ENCODE results near the gene HECW1.

The HECW1 gene

GRCh38 chr7:43116451-43116850 is 4.0 kb downstream of the HECW1 start:
- no peak for TF ChIP-seq ZFP30 (CRISPR knock-in tag; IDR thresholded peaks at IDR 0.05)
- no peak for TF ChIP-seq OSR1 (CRISPR knock-in tag; IDR thresholded peaks at IDR 0.05)
- TF ChIP-seq ZC3H10 (CRISPR knock-in tag; IDR thresholded peaks at IDR 0.05), result no peak
- no peak for TF ChIP-seq BACH2 (CRISPR knock-in tag; IDR thresholded peaks at IDR 0.05; ENCODE audit: borderline replicate concordance)
- TF ChIP-seq ESRRG (CRISPR knock-in tag; IDR thresholded peaks at IDR 0.05), result no peak
- no peak for TF ChIP-seq GLIS3 (CRISPR knock-in tag; IDR thresholded peaks at IDR 0.05)
- TF ChIP-seq PPARA (CRISPR knock-in tag; IDR thresholded peaks at IDR 0.05; ENCODE audit: borderline replicate concordance), result no peak
- TF ChIP-seq ZNF565 (CRISPR knock-in tag; conservative IDR thresholded peaks at IDR 0.05; ENCODE audit: low read depth), result no peak
- TF ChIP-seq SNAI2 (CRISPR knock-in tag; IDR thresholded peaks at IDR 0.05), result no peak
- TF ChIP-seq ISL1 (CRISPR knock-in tag; IDR thresholded peaks at IDR 0.05), result no peak
- no peak for TF ChIP-seq ZNF70 (CRISPR knock-in tag; IDR thresholded peaks at IDR 0.05)
- no peak for TF ChIP-seq TOX (CRISPR knock-in tag; IDR thresholded peaks at IDR 0.05; ENCODE audit: borderline replicate concordance)
- TF ChIP-seq RARB (CRISPR knock-in tag; IDR thresholded peaks at IDR 0.05), result no peak
- no peak for TF ChIP-seq ZFP3 (CRISPR knock-in tag; IDR thresholded peaks at IDR 0.05)
- TF ChIP-seq, protein P1, sequence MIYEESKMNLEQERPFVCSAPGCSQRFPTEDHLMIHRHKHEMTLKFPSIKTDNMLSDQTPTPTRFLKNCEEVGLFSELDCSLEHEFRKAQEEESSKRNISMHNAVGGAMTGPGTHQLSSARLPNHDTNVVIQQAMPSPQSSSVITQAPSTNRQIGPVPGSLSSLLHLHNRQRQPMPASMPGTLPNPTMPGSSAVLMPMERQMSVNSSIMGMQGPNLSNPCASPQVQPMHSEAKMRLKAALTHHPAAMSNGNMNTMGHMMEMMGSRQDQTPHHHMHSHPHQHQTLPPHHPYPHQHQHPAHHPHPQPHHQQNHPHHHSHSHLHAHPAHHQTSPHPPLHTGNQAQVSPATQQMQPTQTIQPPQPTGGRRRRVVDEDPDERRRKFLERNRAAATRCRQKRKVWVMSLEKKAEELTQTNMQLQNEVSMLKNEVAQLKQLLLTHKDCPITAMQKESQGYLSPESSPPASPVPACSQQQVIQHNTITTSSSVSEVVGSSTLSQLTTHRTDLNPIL (CRISPR knock-in tag; IDR thresholded peaks at IDR 0.05; ENCODE audit: low read depth), result no peak
- no peak for TF ChIP-seq TSHZ2 (CRISPR knock-in tag; IDR thresholded peaks at IDR 0.05)
- no peak for ATAC-seq

DNA sequence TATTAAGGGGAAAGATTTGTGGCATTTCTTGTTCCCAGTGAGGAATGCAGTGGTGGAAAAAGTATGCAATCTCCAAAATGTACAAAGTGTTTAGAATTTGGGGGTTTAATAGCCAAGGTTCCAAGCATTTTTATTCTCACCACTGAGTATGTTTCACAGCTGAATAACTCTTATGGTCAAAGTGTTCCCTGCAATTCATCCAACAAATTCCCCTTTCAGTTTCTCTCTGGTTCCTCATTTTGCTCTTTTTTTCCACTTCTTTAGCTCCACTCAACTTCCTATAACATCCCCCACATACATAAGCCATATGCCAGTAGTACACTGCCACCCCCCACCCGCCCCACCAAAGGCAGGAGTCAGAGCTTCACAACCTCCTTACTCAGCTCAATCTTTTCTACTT is 4.6 kb downstream of the HECW1 start:
- no peak for ATAC-seq
- no peak for TF ChIP-seq OSR1 (CRISPR knock-in tag; IDR thresholded peaks at IDR 0.05)
- no peak for TF ChIP-seq ZFP30 (CRISPR knock-in tag; IDR thresholded peaks at IDR 0.05)
- TF ChIP-seq BACH2 (CRISPR knock-in tag; IDR thresholded peaks at IDR 0.05; ENCODE audit: borderline replicate concordance), result no peak
- TF ChIP-seq ZNF70 (CRISPR knock-in tag; IDR thresholded peaks at IDR 0.05), result no peak
- TF ChIP-seq TCF4 (CRISPR knock-in tag; IDR thresholded peaks at IDR 0.05; ENCODE audit: borderline replicate concordance), result no peak
- TF ChIP-seq CSDC2 (CRISPR knock-in tag; IDR thresholded peaks at IDR 0.05), result no peak
- TF ChIP-seq RARB (CRISPR knock-in tag; IDR thresholded peaks at IDR 0.05), result no peak
- TF ChIP-seq, protein P2, sequence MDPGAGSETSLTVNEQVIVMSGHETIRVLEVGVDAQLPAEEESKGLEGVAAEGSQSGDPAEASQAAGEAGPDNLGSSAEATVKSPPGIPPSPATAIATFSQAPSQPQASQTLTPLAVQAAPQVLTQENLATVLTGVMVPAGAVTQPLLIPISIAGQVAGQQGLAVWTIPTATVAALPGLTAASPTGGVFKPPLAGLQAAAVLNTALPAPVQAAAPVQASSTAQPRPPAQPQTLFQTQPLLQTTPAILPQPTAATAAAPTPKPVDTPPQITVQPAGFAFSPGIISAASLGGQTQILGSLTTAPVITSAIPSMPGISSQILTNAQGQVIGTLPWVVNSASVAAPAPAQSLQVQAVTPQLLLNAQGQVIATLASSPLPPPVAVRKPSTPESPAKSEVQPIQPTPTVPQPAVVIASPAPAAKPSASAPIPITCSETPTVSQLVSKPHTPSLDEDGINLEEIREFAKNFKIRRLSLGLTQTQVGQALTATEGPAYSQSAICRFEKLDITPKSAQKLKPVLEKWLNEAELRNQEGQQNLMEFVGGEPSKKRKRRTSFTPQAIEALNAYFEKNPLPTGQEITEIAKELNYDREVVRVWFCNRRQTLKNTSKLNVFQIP (CRISPR knock-in tag; IDR thresholded peaks at IDR 0.05; ENCODE audit: borderline replicate concordance, low read depth), result no peak
- no peak for TF ChIP-seq ZC3H10 (CRISPR knock-in tag; IDR thresholded peaks at IDR 0.05)
- TF ChIP-seq, protein P3, sequence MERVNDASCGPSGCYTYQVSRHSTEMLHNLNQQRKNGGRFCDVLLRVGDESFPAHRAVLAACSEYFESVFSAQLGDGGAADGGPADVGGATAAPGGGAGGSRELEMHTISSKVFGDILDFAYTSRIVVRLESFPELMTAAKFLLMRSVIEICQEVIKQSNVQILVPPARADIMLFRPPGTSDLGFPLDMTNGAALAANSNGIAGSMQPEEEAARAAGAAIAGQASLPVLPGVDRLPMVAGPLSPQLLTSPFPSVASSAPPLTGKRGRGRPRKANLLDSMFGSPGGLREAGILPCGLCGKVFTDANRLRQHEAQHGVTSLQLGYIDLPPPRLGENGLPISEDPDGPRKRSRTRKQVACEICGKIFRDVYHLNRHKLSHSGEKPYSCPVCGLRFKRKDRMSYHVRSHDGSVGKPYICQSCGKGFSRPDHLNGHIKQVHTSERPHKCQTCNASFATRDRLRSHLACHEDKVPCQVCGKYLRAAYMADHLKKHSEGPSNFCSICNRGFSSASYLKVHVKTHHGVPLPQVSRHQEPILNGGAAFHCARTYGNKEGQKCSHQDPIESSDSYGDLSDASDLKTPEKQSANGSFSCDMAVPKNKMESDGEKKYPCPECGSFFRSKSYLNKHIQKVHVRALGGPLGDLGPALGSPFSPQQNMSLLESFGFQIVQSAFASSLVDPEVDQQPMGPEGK (CRISPR knock-in tag; IDR thresholded peaks at IDR 0.05; ENCODE audit: borderline replicate concordance), result no peak
- no peak for TF ChIP-seq ESRRG (CRISPR knock-in tag; IDR thresholded peaks at IDR 0.05)
- no peak for TF ChIP-seq ZNF565 (CRISPR knock-in tag; conservative IDR thresholded peaks at IDR 0.05; ENCODE audit: low read depth)
- TF ChIP-seq, protein P4, sequence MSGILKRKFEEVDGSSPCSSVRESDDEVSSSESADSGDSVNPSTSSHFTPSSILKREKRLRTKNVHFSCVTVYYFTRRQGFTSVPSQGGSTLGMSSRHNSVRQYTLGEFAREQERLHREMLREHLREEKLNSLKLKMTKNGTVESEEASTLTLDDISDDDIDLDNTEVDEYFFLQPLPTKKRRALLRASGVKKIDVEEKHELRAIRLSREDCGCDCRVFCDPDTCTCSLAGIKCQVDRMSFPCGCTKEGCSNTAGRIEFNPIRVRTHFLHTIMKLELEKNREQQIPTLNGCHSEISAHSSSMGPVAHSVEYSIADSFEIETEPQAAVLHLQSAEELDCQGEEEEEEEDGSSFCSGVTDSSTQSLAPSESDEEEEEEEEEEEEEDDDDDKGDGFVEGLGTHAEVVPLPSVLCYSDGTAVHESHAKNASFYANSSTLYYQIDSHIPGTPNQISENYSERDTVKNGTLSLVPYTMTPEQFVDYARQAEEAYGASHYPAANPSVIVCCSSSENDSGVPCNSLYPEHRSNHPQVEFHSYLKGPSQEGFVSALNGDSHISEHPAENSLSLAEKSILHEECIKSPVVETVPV (CRISPR knock-in tag; IDR thresholded peaks at IDR 0.05), result no peak

- ATAC-seq, result no peak
- TF ChIP-seq, protein P3 (CRISPR knock-in tag; IDR thresholded peaks at IDR 0.05; ENCODE audit: borderline replicate concordance), result no peak
- TF ChIP-seq ZNF565 (CRISPR knock-in tag; conservative IDR thresholded peaks at IDR 0.05; ENCODE audit: low read depth) (no peak), RARB (CRISPR knock-in tag; IDR thresholded peaks at IDR 0.05) (no peak), ZFP30 (CRISPR knock-in tag; IDR thresholded peaks at IDR 0.05) (no peak), GLIS3 (CRISPR knock-in tag; IDR thresholded peaks at IDR 0.05) (no peak), ZNF8 (CRISPR knock-in tag; IDR thresholded peaks at IDR 0.05) (no peak), ZNF70 (CRISPR knock-in tag; IDR thresholded peaks at IDR 0.05) (no peak), ESRRG (CRISPR knock-in tag; IDR thresholded peaks at IDR 0.05) (no peak), TSHZ2 (CRISPR knock-in tag; IDR thresholded peaks at IDR 0.05) (no peak), ARNTL (CRISPR knock-in tag; IDR thresholded peaks at IDR 0.05; ENCODE audit: borderline replicate concordance, low read depth) (no peak)
Observed at GRCh38 chr7:43117861-43118260, 5.4 kb downstream of the HECW1 start.

Data from SK-N-SH treated with all-trans-retinoic acid at 6 μM for 48 hours (cell line).